ENCODE measurements around the gene MFSD2B. TPM values are rescaled to one million over a fixed set of nuclear protein-coding genes. Genes with fewer than 3 reads are reported as not detected.

MFSD2B gene
- total RNA-seq, 1 experiment from 2014 or later, result 0.39 TPM

DNA sequence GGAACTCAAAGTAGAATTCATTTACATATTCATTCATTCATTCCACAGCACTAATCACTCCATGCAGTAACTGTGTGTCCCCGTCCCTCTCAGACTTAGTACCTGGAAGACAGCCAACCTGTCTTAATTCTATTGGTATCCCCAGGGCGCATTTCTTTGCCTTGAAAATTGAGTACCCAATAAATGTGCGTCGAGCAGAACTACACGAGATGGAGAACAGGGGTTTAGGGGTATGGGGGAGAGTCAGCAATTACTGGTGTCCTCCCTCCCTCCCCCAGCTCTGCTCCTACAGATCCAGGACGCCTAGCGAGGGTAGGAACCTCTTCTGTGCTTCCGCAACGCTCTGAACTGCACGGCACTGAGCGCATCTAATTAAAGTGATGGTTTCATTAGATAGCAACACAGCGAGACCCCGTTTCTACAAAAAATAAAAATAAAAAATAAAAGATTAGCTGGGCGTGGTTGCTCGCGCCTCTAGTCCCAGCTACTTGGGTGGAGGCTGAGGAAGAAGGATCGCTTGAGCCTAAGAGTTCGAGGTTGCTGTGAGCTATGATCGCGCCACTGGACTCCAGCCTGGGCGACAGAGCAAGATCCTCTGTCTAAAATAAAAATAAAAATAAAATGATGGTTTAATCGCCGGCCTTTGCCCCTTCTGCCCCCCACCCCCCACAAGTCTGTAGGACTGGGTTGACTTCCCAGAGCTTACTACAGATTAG lies 39.0 kb downstream of the MFSD2B start:
- ChIA-PET CTCF (no interaction called here), RAD21 (ENCODE audit: low non-redundant PET in 1 of 2, low total read pairs in 2 of 2, uncharacterized antibody in 2 of 2, unreplicated experiment in 2 of 2) (no interaction called here), POLR2A (interaction anchor here (0.6 to 2.4 kb wide), 5 partner anchors 10 to 852 kb away, joined by 3 to 16 read pairs (median 5); partner anchors contain the start of genes SF3B6 and TP53I3)
- Histone ChIP-seq H3K9me3 (ENCODE audit: control insufficient read depth in 1 of 2, insufficient read depth in 1 of 2, low read depth in 1 of 2, low read length in 2 of 2) (no peaks in the 10 kb centered on the region), H4K20me1 (ENCODE audit: insufficient read depth) (no peaks in the 10 kb centered on the region), H3K27ac (ENCODE audit: low read depth, low read length) (no peak overlapping the region), H3K79me2 (ENCODE audit: insufficient read depth, low read length) (peaks cover 20% of the 10 kb centered on the region; the same call in 1 of the 2 replicates), H3K9ac (ENCODE audit: low read length) (peak overlapping the region; percentile 44), H3K4me3 (replicated peaks in 1 of 2; ENCODE audit: low read depth in 1 of 2, low read length in 2 of 2) (peak overlapping the region; percentile 64 to 69), H2AFZ (ENCODE audit: low read depth, low read length, poor library complexity, severe bottlenecking) (peak overlapping the region; percentile 83), H3K36me3 (ENCODE audit: control insufficient read depth in 1 of 2, insufficient read depth in 2 of 2, low read length in 2 of 2) (no peaks in the 10 kb centered on the region), H3K9me2 (ENCODE audit: insufficient read depth) (no peaks in the 10 kb centered on the region), H3K4me2 (ENCODE audit: low read length) (peak overlapping the region; percentile 90), H3K27me3 (ENCODE audit: insufficient read depth, low read length) (no peaks in the 10 kb centered on the region), H3K4me1 (ENCODE audit: control insufficient read depth in 1 of 2, insufficient read depth in 2 of 2, low read length in 2 of 2) (peaks cover 13 to 30% of the 10 kb centered on the region in 2 experiments)
- ATAC-seq (peak; percentile 15), DNase-seq (ENCODE audit: low read depth, low spot score) (peak; percentile 6)
- no TSS peak for BruUV-seq (replicated peaks)
- no peak for TF ChIP-seq CEBPB (IDR thresholded peaks at IDR 0.05; ENCODE audit: low read depth)
- TF ChIP-seq, protein P1, sequence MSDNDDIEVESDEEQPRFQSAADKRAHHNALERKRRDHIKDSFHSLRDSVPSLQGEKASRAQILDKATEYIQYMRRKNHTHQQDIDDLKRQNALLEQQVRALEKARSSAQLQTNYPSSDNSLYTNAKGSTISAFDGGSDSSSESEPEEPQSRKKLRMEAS (IDR thresholded peaks at IDR 0.05), result peak; percentile 16; the same call in 1 of the 2 replicates
- intact Hi-C loops (cut with micrococcal nuclease), result loop anchor here (2.0 kb wide), 1 partner anchor 74 kb away; the partner anchor contains the start of genes FAM228B and PFN4

DNA sequence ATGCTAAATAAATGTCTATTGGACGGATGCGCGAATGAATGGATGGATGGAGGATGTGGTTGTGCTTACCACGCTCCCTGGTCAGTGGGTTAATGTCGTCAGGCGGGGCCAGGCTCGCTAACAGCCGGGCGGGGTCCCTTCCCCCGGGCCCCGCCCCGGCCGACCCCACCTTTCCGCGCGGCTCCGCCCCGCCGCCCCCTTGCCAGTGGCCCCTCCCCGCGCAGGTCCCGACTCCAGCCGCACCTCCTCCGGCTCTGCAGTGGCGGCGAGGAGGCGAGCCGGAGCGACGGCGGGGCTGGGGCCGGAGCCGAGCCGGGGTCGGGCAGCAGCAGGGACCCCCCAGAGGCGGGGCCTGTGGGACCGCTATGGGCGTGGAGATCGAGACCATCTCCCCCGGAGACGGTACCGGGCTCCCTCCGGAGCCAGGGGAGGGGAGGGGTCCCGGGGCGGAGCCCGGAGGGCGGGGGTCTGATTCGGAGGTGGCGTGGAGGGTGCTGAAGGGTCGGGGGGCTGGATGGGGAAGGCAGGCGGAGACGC lies 39.7 kb downstream of the MFSD2B start, which contains the start of gene FKBP1B:
Gene FKBP1B (plus strand): TSS at position 257 of the 537 bp plus-strand sequence. CDS start 109 bp downstream, at position 366.
- ChIA-PET POLR2A (interaction anchor here (0.6 to 2.4 kb wide), 5 partner anchors 9 to 852 kb away, joined by 3 to 16 read pairs (median 5); partner anchors contain the start of genes SF3B6 and TP53I3), RAD21 (ENCODE audit: low non-redundant PET in 1 of 2, low total read pairs in 2 of 2, uncharacterized antibody in 2 of 2, unreplicated experiment in 2 of 2) (no interaction called here), CTCF (interaction anchor here (1.0 kb wide), 1 partner anchor 115 kb away, joined by 3 read pairs; no protein-coding TSS in a partner anchor)
- intact Hi-C loops (cut with micrococcal nuclease), result loop anchor here (2.0 kb wide), 2 partner anchors 27 to 73 kb away; partner anchors contain the start of genes FAM228B, PFN4 and SF3B6
- peak; percentile 69 for ATAC-seq
- BruUV-seq (replicated peaks), result no TSS peak
- Histone ChIP-seq H3K4me3 (replicated peaks in 1 of 2; ENCODE audit: low read depth in 1 of 2, low read length in 2 of 2) (peak within 1 kb of the TSS; percentile 64 to 69), H3K36me3 (ENCODE audit: control insufficient read depth in 1 of 2, insufficient read depth in 2 of 2, low read length in 2 of 2) (no peaks in the 10 kb centered on the region), H3K4me2 (ENCODE audit: low read length) (peak within 1 kb of the TSS; percentile 90), H4K20me1 (ENCODE audit: insufficient read depth) (no peaks in the 10 kb centered on the region), H3K9ac (ENCODE audit: low read length) (peak within 1 kb of the TSS; percentile 44), H2AFZ (ENCODE audit: low read depth, low read length, poor library complexity, severe bottlenecking) (peak within 1 kb of the TSS; percentile 83), H3K27ac (ENCODE audit: low read depth, low read length) (no peak within 1 kb of the TSS), H3K9me2 (ENCODE audit: insufficient read depth) (no peaks in the 10 kb centered on the region), H3K9me3 (ENCODE audit: control insufficient read depth in 1 of 2, insufficient read depth in 1 of 2, low read depth in 1 of 2, low read length in 2 of 2) (no peaks in the 10 kb centered on the region), H3K79me2 (ENCODE audit: insufficient read depth, low read length) (peaks cover 18% of the 10 kb centered on the region; the same call in 1 of the 2 replicates), H3K4me1 (ENCODE audit: control insufficient read depth in 1 of 2, insufficient read depth in 2 of 2, low read length in 2 of 2) (peaks cover 13 to 30% of the 10 kb centered on the region in 2 experiments), H3K27me3 (ENCODE audit: insufficient read depth, low read length) (no peaks in the 10 kb centered on the region)
- TF ChIP-seq SP1 (IDR thresholded peaks at IDR 0.05; ENCODE audit: low read depth) (no peak), POLR2AphosphoS5 (IDR thresholded peaks at IDR 0.05; ENCODE audit: low read depth, low read length) (peak; percentile 78), YY1 (IDR thresholded peaks at IDR 0.05; ENCODE audit: extremely low read depth, insufficient replicate concordance, low read depth, low read length) (peak; percentile 56), ATF3 (IDR thresholded peaks at IDR 0.05) (no peak)
- DNase-seq (ENCODE audit: low read depth, low spot score), result peak; percentile 41

All from HCT116 (cell line).